PFSK-1 (cell line): Measurements from ENCODE around the gene ADSL.

ENCODE experiments used
- FOXP2 ChIP-seq: optimal IDR thresholded peaks from 2 replicates; pipeline ENCODE3; 2011; ENCODE audit warnings: borderline replicate concordance, control low read depth, inconsistent platforms; ENCODE audit not compliant: insufficient read depth; ENCODE audit errors: extremely low read length, extremely low read depth
- POLR2AphosphoS5 ChIP-seq: IDR thresholded peaks from 2 replicates; pipeline ENCODE4 v1.6.1; 2012; ENCODE audit warnings: low read depth, mild to moderate bottlenecking, control low read depth, low read length, moderate library complexity
- SIN3A ChIP-seq: IDR thresholded peaks from 2 replicates; pipeline ENCODE4 v1.6.1; 2012; ENCODE audit warnings: mild to moderate bottlenecking, low read length, moderate library complexity, borderline replicate concordance; ENCODE audit not compliant: insufficient read depth
- TAF1 ChIP-seq: IDR thresholded peaks from 2 replicates; pipeline ENCODE4 v1.6.1; 2012; ENCODE audit warnings: low read length, control low read depth, borderline replicate concordance; ENCODE audit not compliant: insufficient read depth
- TF ChIP-seq, protein P1 (sequence below), 2 experiments: IDR thresholded peaks; 2 replicates each; pipeline versions ENCODE4 v1.6.1 to v1.8.0; 2011 to 2012; ENCODE audit warnings: low read depth in 2 of 2, low read length in 2 of 2, control low read depth in 1 of 2, inconsistent platforms in 1 of 2, mild to moderate bottlenecking in 1 of 2, moderate library complexity in 1 of 2; ENCODE audit not compliant: insufficient read depth in 1 of 2

DNA sequence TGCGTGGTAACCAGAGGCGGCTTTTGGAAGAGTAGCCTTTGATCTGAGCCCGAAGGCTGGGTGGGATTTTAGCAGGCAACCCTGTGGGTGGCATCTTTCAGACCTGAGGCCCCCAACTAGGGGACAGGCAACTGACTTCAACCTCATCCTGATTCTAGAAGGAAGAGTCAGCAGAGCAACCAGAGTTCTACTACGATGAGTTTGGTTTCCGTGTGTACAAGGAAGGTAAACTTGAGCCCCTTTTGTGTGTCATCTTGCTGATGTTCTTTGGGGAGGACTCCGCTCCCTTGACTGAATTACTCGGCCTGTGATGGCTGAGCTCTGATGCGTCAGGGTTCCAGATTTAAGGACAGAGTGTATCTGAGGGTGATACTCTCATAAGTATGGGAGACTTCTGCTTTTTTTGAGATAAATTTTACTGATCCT lies 55.7 kb downstream of the ADSL start:
- TF ChIP-seq POLR2AphosphoS5: no peak
- TF ChIP-seq TAF1: no peak
- no peak for TF ChIP-seq SIN3A
- TF ChIP-seq, protein P1, sequence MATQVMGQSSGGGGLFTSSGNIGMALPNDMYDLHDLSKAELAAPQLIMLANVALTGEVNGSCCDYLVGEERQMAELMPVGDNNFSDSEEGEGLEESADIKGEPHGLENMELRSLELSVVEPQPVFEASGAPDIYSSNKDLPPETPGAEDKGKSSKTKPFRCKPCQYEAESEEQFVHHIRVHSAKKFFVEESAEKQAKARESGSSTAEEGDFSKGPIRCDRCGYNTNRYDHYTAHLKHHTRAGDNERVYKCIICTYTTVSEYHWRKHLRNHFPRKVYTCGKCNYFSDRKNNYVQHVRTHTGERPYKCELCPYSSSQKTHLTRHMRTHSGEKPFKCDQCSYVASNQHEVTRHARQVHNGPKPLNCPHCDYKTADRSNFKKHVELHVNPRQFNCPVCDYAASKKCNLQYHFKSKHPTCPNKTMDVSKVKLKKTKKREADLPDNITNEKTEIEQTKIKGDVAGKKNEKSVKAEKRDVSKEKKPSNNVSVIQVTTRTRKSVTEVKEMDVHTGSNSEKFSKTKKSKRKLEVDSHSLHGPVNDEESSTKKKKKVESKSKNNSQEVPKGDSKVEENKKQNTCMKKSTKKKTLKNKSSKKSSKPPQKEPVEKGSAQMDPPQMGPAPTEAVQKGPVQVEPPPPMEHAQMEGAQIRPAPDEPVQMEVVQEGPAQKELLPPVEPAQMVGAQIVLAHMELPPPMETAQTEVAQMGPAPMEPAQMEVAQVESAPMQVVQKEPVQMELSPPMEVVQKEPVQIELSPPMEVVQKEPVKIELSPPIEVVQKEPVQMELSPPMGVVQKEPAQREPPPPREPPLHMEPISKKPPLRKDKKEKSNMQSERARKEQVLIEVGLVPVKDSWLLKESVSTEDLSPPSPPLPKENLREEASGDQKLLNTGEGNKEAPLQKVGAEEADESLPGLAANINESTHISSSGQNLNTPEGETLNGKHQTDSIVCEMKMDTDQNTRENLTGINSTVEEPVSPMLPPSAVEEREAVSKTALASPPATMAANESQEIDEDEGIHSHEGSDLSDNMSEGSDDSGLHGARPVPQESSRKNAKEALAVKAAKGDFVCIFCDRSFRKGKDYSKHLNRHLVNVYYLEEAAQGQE (IDR thresholded peaks at IDR 0.05; ENCODE audit: insufficient read depth in 1 of 2, low read depth in 2 of 2, low read length in 2 of 2): no peak
- no peak for TF ChIP-seq FOXP2
